Measurements from ENCODE around the gene ABCA3. TPM values are rescaled to one million over a fixed set of nuclear protein-coding genes. Genes with fewer than 3 reads are reported as not detected.

The ABCA3 gene
- total RNA-seq, 1 experiment from 2014 or later: 58.4 TPM

DNA sequence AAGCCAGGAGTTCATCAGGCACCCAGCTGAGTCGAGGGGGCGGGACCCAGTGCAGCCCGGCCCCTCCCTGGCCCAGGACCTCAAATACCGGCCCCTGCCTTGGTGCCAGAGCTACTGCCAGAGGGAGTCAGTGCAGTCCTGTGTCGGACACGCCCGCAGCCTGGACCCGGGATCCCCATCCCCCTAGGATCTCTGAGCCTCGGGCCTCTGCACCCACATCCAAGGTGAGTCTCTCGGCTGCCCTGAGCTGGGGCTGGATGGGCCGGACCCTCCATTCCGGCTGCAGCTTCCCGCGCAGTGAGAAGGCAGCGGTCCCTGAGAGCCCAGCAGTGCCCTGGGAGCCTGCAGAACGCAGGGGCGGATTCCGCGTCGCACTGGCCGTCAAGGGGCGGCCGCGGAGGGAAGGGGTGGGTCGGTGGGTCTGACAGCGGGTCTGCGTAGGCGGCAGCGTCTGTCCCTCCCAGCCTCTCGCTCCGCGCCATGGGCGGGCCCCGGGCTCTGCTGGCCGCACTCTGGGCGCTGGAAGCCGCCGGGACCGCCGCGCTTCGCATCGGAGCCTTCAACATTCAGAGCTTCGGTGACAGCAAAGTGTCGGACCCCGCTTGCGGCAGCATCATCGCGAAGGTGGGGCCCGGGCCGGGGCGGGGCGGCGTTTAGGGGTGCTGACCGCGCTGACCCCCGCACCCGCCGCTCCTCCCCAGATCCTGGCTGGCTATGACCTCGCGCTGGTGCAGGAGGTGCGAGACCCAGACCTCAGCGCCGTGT is 104.0 kb downstream of the ABCA3 start, which contains the start of gene DNASE1L2:
TSS of gene DNASE1L2 (plus strand) at position 108 of the 765 bp plus-strand sequence. CDS start at position 481, 373 bp downstream.
- in situ Hi-C loops (cut with HindIII; ENCODE audit: low pct_unique_long_range_greater_than_20kb, low sequenced_read_pairs): no loop called here
- ChIA-PET POLR2A (no interaction called here), CTCF (no interaction called here)
- Histone ChIP-seq H3K27me3 (ENCODE audit: control insufficient read depth, insufficient read depth, low read length) (no peaks in the 10 kb centered on the region), H3K4me1 (ENCODE audit: control insufficient read depth, insufficient read depth, low read length) (peaks cover 8% of the 10 kb centered on the region), H3K9me3 (ENCODE audit: control insufficient read depth, insufficient read depth, low read depth, low read length) (no peaks in the 10 kb centered on the region), H3K36me3 (ENCODE audit: control insufficient read depth, insufficient read depth, low read length) (no peaks in the 10 kb centered on the region; the same call in 1 of the 2 replicates), H3K4me3 (ENCODE audit: low read depth in 2 of 2, low read length in 2 of 2) (no peak within 1 kb of the TSS), H3K27ac (ENCODE audit: low read length) (no peak within 1 kb of the TSS)
- ATAC-seq (peak; percentile 62), DNase-seq (ENCODE audit: low read depth, low spot score) (no peak)
- no peak for TF ChIP-seq TCF7L2 (IDR thresholded peaks at IDR 0.05; ENCODE audit: low read depth, low read length)
- TF ChIP-seq POLR2AphosphoS5 (IDR thresholded peaks at IDR 0.05; ENCODE audit: low read depth, low read length): no peak
- TF ChIP-seq, protein P1, sequence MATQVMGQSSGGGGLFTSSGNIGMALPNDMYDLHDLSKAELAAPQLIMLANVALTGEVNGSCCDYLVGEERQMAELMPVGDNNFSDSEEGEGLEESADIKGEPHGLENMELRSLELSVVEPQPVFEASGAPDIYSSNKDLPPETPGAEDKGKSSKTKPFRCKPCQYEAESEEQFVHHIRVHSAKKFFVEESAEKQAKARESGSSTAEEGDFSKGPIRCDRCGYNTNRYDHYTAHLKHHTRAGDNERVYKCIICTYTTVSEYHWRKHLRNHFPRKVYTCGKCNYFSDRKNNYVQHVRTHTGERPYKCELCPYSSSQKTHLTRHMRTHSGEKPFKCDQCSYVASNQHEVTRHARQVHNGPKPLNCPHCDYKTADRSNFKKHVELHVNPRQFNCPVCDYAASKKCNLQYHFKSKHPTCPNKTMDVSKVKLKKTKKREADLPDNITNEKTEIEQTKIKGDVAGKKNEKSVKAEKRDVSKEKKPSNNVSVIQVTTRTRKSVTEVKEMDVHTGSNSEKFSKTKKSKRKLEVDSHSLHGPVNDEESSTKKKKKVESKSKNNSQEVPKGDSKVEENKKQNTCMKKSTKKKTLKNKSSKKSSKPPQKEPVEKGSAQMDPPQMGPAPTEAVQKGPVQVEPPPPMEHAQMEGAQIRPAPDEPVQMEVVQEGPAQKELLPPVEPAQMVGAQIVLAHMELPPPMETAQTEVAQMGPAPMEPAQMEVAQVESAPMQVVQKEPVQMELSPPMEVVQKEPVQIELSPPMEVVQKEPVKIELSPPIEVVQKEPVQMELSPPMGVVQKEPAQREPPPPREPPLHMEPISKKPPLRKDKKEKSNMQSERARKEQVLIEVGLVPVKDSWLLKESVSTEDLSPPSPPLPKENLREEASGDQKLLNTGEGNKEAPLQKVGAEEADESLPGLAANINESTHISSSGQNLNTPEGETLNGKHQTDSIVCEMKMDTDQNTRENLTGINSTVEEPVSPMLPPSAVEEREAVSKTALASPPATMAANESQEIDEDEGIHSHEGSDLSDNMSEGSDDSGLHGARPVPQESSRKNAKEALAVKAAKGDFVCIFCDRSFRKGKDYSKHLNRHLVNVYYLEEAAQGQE (IDR thresholded peaks at IDR 0.05; ENCODE audit: insufficient read depth in 1 of 2, low read depth in 2 of 2, low read length in 1 of 2): no peak
- 0 out of 2 replicates have a peak, but pooled peaks have one; percentile 43 for TF ChIP-seq SIN3A (IDR thresholded peaks at IDR 0.05; ENCODE audit: borderline replicate concordance, insufficient read depth, low read depth, low read length)
- no peak for TF ChIP-seq CTCF (IDR thresholded peaks at IDR 0.05)
- intact Hi-C loops (cut with micrococcal nuclease; ENCODE audit: unreplicated experiment): no loop called here
- no TSS peak for BruUV-seq (replicated peaks)

GRCh38 chr16:2235695-2236336 is 104.7 kb downstream of the ABCA3 start:
- peak; percentile 6 for ATAC-seq
- H3K9me3 ChIP-seq (ENCODE audit: control insufficient read depth, insufficient read depth, low read depth, low read length): no peaks in the 10 kb centered on the region
- intact Hi-C loops (cut with micrococcal nuclease; ENCODE audit: unreplicated experiment): no loop called here
- in situ Hi-C loops (cut with HindIII; ENCODE audit: low pct_unique_long_range_greater_than_20kb, low sequenced_read_pairs): no loop called here
- peaks cover 8% of the 10 kb centered on the region for H3K4me1 ChIP-seq (ENCODE audit: control insufficient read depth, insufficient read depth, low read length)
- H3K36me3 ChIP-seq (ENCODE audit: control insufficient read depth, insufficient read depth, low read length): no peaks in the 10 kb centered on the region; the same call in 1 of the 2 replicates
- H3K27ac ChIP-seq (ENCODE audit: low read length): no peak overlapping the region
- ChIA-PET POLR2A (no interaction called here), CTCF (no interaction called here)
- no TSS peak for BruUV-seq (replicated peaks)
- TF ChIP-seq TCF7L2 (IDR thresholded peaks at IDR 0.05; ENCODE audit: low read depth, low read length) (no peak), CTCF (IDR thresholded peaks at IDR 0.05) (no peak), SIN3A (IDR thresholded peaks at IDR 0.05; ENCODE audit: borderline replicate concordance, insufficient read depth, low read depth, low read length) (no peak), POLR2AphosphoS5 (IDR thresholded peaks at IDR 0.05; ENCODE audit: low read depth, low read length) (no peak)
- TF ChIP-seq, protein P1 (IDR thresholded peaks at IDR 0.05; ENCODE audit: insufficient read depth in 1 of 2, low read depth in 2 of 2, low read length in 1 of 2): no peak
- no peaks in the 10 kb centered on the region for H3K27me3 ChIP-seq (ENCODE audit: control insufficient read depth, insufficient read depth, low read length)
- no peak overlapping the region for H3K4me3 ChIP-seq (ENCODE audit: low read depth in 2 of 2, low read length in 2 of 2)
- DNase-seq (ENCODE audit: low read depth, low spot score): no peak
